Measurements from ENCODE around the gene MINK1.
"Not testable (repeated sequence)": the region's sequence is repeated elsewhere in the genome, so short reads cannot be mapped to it uniquely, and the experiment has no call there.

Gene MINK1

DNA sequence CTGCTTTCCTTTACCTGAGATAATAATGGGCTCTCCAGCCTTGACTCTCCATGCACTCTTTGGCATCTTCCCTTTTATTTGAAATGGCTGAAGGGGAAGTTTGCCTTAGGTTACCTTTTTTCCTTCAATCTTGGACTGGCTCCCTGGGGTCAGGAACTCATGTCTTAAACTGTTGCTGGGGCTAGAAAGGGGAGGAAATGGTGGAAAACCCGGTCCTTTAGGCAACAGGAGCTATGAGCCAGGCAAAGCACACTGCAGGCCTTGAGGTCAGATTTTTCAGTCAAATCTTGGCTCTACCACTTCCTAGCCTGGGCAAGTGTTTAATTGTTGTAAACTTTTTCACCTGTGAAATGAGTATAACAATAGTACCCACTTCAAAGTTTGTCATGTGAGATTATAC is 30.2 kb downstream of the MINK1 start:
- TF ChIP-seq, protein P1, sequence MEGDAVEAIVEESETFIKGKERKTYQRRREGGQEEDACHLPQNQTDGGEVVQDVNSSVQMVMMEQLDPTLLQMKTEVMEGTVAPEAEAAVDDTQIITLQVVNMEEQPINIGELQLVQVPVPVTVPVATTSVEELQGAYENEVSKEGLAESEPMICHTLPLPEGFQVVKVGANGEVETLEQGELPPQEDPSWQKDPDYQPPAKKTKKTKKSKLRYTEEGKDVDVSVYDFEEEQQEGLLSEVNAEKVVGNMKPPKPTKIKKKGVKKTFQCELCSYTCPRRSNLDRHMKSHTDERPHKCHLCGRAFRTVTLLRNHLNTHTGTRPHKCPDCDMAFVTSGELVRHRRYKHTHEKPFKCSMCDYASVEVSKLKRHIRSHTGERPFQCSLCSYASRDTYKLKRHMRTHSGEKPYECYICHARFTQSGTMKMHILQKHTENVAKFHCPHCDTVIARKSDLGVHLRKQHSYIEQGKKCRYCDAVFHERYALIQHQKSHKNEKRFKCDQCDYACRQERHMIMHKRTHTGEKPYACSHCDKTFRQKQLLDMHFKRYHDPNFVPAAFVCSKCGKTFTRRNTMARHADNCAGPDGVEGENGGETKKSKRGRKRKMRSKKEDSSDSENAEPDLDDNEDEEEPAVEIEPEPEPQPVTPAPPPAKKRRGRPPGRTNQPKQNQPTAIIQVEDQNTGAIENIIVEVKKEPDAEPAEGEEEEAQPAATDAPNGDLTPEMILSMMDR (IDR thresholded peaks at IDR 0.05; ENCODE audit: extremely low read depth, insufficient read depth, missing control alignments), result no peak
- in situ Hi-C loops (cut with MboI; ENCODE audit: low pct_unique_long_range_greater_than_20kb, low sequenced_read_pairs, unreplicated experiment), result no loop called here
- no peak for DNase-seq (ENCODE audit: low spot score)

DNA sequence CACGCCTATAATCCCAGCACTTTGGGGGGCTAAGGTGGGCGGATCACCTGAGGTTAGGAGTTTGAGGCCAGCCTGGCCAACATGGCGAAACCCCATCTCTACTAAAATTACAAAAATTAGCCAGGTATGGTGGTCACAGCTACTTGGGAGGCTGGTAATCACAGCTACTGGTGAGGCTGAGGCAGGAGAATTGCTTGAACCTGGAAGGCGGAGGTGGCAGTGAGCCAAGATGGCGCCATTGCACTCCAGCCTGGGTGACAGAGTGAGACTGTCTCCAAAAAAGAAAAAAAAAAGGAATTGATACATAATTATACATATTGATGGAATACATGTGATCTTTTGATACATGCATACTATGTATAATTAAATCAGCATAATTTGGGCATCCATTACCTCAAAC is 34.4 kb downstream of the MINK1 start:
- in situ Hi-C loops (cut with MboI; ENCODE audit: low pct_unique_long_range_greater_than_20kb, low sequenced_read_pairs, unreplicated experiment); DNase-seq (ENCODE audit: low spot score): not testable (repeated sequence)

DNA sequence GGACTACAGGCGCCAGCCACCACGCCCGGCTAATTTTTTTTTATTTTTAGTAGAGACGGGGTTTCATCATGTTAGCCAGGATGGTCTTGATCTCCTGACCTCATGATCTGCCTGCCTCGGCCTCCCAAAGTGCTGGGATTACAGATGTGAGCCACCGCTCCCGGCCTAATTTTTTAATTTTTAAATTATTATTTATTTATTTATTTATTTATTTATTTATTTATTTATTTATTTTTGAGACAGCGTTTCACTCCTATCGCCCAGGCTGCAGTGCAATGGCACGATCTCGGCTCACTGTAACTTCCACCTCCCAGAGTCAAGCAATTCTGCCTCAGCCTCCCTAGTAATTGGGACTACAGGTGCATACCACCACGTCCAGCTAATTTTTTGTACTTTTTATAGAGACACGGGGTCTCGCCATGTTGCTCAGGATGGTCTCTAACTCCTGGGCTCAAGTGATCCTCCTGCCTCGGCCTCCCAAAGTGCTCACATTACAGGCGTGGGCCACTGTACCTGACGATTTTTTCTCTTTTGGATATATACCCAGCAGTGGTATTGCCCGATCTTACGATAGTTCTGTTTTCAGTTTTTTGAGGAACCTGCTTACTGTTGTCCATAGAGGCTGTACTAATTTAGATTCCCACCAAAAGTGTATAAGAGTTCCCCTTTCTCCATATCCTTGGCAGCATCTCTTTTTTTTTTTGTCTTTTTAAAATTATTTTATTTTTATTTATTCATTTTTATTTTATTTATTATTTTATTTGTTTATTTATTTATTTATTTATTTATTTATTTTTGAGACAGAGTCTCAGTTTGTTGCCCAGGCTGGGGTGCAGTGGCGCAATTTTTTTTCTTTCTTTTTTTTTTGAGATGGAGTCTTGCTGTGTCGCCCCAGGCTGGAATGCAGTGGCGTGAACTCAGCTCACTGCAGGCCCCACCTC is 36.2 kb downstream of the MINK1 start:
- DNase-seq (ENCODE audit: low spot score); in situ Hi-C loops (cut with MboI; ENCODE audit: low pct_unique_long_range_greater_than_20kb, low sequenced_read_pairs, unreplicated experiment): not testable (repeated sequence)

DNA sequence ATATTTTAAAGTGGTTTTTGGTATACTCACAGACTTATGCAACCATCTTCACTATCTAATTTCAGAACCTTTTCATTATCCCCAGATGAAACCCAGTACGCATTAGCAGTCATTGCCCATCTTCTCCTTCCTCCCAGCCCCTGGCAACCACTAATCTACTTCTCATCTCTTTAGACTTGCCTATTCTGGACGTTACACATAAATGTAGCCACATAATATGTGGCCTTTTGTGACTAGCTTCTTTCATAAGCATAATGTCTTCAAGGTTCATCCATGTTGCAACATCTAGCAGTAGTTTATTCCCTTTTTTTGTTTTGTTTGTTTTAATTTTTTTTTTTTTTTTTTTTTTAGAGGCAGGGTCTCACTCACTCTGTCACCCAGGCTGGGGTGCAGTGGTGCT is 37.7 kb downstream of the MINK1 start:
- TF ChIP-seq, protein P1 (IDR thresholded peaks at IDR 0.05; ENCODE audit: extremely low read depth, insufficient read depth, missing control alignments), result no peak
- in situ Hi-C loops (cut with MboI; ENCODE audit: low pct_unique_long_range_greater_than_20kb, low sequenced_read_pairs, unreplicated experiment), result no loop called here
- DNase-seq (ENCODE audit: low spot score), result no peak

DNA sequence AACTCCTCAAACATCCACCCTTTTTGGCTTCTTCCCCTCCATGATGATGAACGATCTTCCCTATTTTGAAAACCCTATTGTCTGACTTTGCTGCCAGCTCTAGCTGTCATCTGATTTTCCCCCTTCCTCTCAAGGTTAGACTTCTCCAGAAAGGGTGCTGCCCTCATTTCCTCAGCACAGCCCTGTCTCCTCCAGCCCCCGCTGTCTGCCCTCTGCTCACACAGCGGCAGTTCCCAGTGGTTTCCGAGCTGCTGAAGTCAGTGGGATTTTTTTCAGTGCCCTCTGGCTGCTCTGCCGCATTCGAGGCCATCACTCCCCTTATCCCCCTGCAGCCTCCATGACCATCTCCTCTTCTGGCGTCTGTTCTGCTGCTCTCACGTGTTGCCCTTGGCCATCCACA is 39.6 kb downstream of the MINK1 start:
- in situ Hi-C loops (cut with MboI; ENCODE audit: low pct_unique_long_range_greater_than_20kb, low sequenced_read_pairs, unreplicated experiment), result no loop called here
- DNase-seq (ENCODE audit: low spot score), result no peak
- TF ChIP-seq, protein P1 (IDR thresholded peaks at IDR 0.05; ENCODE audit: extremely low read depth, insufficient read depth, missing control alignments), result no peak

DNA sequence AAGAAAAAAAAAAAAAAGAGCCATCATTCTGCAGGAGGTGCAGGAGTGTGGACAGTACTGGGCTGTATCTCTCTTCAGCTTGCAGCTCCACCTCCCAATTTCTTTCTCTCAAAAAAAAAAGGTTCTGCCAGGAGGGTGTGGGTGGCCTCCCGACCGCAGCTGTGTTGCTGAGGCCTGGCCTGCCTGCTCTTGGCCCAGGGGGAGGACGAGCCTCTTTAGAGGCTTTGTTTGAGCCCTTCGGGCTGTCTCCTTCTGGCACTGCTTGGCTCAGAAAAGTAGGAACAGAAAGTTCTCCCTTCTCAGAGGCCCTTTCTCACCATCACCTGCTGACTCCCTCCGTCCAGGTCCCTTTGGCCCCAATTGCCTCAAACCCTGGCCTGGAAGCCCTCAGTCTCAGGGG is 43.9 kb downstream of the MINK1 start:
- TF ChIP-seq, protein P1 (IDR thresholded peaks at IDR 0.05; ENCODE audit: extremely low read depth, insufficient read depth, missing control alignments), result no peak
- in situ Hi-C loops (cut with MboI; ENCODE audit: low pct_unique_long_range_greater_than_20kb, low sequenced_read_pairs, unreplicated experiment), result no loop called here
- no peak for DNase-seq (ENCODE audit: low spot score)

DNA sequence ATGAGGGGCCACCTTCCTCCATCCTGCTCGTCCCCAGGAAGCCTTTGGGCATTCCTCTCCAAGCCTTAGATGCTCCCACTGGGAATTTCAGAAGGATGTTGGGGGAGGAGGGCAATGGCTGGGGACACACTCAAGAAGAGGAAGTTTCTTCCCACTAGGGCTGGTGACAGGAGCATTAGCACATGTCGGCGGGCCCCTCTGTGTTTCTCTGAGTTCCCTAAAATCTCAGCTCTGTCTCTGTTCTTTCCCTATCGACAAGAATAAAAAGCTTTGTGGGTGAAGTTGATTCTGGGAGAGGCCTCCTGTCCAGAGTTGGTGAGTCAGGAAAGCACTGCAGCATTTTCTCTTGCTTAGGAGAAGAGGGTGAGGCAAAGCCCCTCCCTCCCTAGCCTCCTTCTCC is 46.5 kb downstream of the MINK1 start:
- in situ Hi-C loops (cut with MboI; ENCODE audit: low pct_unique_long_range_greater_than_20kb, low sequenced_read_pairs, unreplicated experiment), result no loop called here

More for the DNA sequence above, 46.5 kb downstream of the MINK1 start:
- TF ChIP-seq, protein P1 (IDR thresholded peaks at IDR 0.05; ENCODE audit: extremely low read depth, insufficient read depth, missing control alignments), result no peak
- DNase-seq (ENCODE audit: low spot score), result no peak

Measured in GM13977 (cell line).